Activated naive CD4-positive, alpha-beta T cell treated with anti-CD3 and anti-CD28 coated beads, Interleukin-2, amount 50 U/mL, for 24 hours (primary cell): ENCODE results near the gene ZC3H14.
"Not testable (repeated sequence)": the region's sequence is repeated elsewhere in the genome, so short reads cannot be mapped to it uniquely, and the experiment has no call there.

Experiments
- H3K27ac Mint-ChIP-seq: one replicate; pipeline ENCODE4 v1.8.0; 2021; ENCODE audit warnings: mild to moderate bottlenecking, mixed read lengths
- H3K27me3 Mint-ChIP-seq: one replicate; pipeline ENCODE4 v1.8.0; 2021; ENCODE audit warnings: mixed read lengths
- H3K36me3 Mint-ChIP-seq: one replicate; pipeline ENCODE4 v1.8.0; 2021; ENCODE audit warnings: mixed read lengths
- H3K4me1 Mint-ChIP-seq: one replicate; pipeline ENCODE4 v1.8.0; 2021; ENCODE audit warnings: mixed read lengths
- H3K4me3 Mint-ChIP-seq: one replicate; pipeline ENCODE4 v1.8.0; 2021; ENCODE audit warnings: mild to moderate bottlenecking, mixed read lengths
- H3K9me3 Mint-ChIP-seq: one replicate; pipeline ENCODE4 v1.8.0; 2021; ENCODE audit warnings: mixed read lengths

The ZC3H14 gene

GRCh38 chr14:88562831-88563686, at the start of gene ZC3H14:
ZC3H14 (plus strand) TSS chr14:88563037; CDS start chr14:88563134, 97 bp downstream.
- H3K27me3 Mint-ChIP-seq: no peaks in the 10 kb centered on the region
- H3K27ac Mint-ChIP-seq: peak within 1 kb of the TSS; percentile 94
- H3K4me1 Mint-ChIP-seq: peaks cover 34% of the 10 kb centered on the region

DNA sequence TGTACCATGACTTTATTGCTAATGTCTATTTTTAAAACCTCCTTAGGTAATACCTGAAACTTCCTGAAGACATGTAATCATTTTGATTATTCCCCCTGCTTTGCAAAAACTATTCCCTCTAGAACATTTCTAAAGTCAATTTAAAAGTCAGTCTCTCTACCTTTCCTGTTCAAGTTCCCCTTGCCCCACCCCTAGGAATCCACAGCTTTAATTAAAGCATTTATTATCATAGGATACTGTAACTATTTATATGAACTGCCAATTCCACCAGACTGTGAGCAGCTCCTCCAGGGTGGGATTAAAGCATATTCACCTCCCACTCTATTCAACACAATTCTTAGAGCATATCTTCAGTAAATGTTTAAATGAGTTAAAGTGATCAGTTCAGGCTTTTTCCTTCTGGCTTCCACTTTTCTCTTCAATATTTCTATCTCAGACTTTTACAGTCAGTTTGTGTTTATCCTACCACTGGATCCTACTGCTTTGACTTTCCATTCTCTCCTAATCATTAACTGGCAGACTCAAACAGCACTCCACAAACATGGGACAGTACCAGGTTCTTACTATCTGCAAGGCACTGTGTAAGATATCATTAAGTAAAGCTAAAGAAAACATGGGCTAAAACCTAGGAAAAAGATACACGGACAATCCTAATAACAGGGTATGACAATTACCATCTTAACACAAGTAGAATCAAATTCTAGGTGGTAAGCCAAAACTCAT, 47.2 kb upstream of the ZC3H14 start:
- H3K4me3 Mint-ChIP-seq: no peak overlapping the region
- no peak overlapping the region for H3K27ac Mint-ChIP-seq
- no peaks in the 10 kb centered on the region for H3K36me3 Mint-ChIP-seq
- peaks cover 9% of the 10 kb centered on the region for H3K27me3 Mint-ChIP-seq
- H3K9me3 Mint-ChIP-seq: no peaks in the 10 kb centered on the region
- peaks cover 4% of the 10 kb centered on the region for H3K4me1 Mint-ChIP-seq

More at GRCh38 chr14:88562831-88563686, at the start of gene ZC3H14:
- no peaks in the 10 kb centered on the region for H3K9me3 Mint-ChIP-seq
- H3K36me3 Mint-ChIP-seq: peaks cover 3% of the 10 kb centered on the region
- H3K4me3 Mint-ChIP-seq: peak within 1 kb of the TSS; percentile 99

- Mint-ChIP-seq H3K27ac (no peak overlapping the region), H3K27me3 (peaks cover 12% of the 10 kb centered on the region), H3K4me3 (no peak overlapping the region), H3K4me1 (peaks cover 4% of the 10 kb centered on the region), H3K9me3 (no peaks in the 10 kb centered on the region), H3K36me3 (no peaks in the 10 kb centered on the region)
Measured at GRCh38 chr14:88516861-88517357, 45.9 kb upstream of the ZC3H14 start.

- peaks cover 4% of the 10 kb centered on the region for H3K9me3 Mint-ChIP-seq
- no peaks in the 10 kb centered on the region for H3K36me3 Mint-ChIP-seq
- H3K4me3 Mint-ChIP-seq: no peak overlapping the region
- H3K4me1 Mint-ChIP-seq: peaks cover 4% of the 10 kb centered on the region
- no peak overlapping the region for H3K27ac Mint-ChIP-seq
- H3K27me3 Mint-ChIP-seq: peaks cover 17% of the 10 kb centered on the region
Measured at GRCh38 chr14:88518592-88519512, 44.0 kb upstream of the ZC3H14 start.

DNA sequence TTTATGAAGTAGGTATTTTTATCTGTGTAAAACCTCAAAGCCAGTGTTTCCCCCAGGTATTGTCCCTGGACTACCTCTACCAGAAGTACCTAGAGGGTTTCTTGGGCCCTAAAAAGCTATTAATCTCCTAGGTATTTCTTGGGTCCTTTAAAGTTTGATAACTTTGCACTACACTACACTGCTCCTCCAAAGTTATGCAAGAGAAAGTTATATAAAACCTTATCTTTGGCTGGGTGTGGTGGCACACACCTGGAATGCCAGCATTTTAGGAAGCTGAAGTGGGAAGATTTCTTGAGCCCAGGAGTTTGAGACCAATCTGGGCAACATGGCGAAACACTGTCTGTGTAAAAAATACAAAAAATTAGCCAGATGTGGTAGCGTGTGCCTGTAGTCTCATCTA, 42.9 kb upstream of the ZC3H14 start:
- Mint-ChIP-seq H3K27ac (no peak overlapping the region), H3K27me3 (peaks cover 15% of the 10 kb centered on the region), H3K4me3 (no peak overlapping the region), H3K9me3 (peaks cover 4% of the 10 kb centered on the region), H3K4me1 (peaks cover 4% of the 10 kb centered on the region), H3K36me3 (no peaks in the 10 kb centered on the region)

DNA sequence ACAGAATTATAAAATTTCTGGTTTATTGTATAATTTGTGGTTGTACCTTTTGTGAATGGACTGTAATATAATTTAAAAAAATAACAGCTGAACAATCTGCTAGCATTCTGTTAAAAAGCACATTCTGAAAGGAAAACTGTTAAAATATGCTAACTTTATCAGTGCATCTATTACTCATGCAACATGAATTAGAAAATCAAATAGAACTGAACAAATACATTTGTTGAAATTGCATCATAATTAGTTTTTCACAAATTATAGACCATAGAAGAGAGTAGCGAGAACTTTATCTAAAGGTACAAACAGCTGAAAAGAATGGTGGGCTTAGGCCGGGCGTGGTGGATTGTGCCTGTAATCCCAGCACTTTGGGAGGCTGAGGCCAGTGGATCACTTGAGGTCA, 41.0 kb upstream of the ZC3H14 start:
- Mint-ChIP-seq H3K27me3 (peaks cover 12% of the 10 kb centered on the region), H3K4me1 (peaks cover 3% of the 10 kb centered on the region), H3K4me3 (no peak overlapping the region), H3K36me3 (no peaks in the 10 kb centered on the region), H3K27ac (no peak overlapping the region), H3K9me3 (peaks cover 4% of the 10 kb centered on the region)

GRCh38 chr14:88522393-88522792, 40.4 kb upstream of the ZC3H14 start:
- Mint-ChIP-seq H3K27me3 (peaks cover 13% of the 10 kb centered on the region), H3K9me3 (peaks cover 4% of the 10 kb centered on the region)

GRCh38 chr14:88529889-88530288, 32.9 kb upstream of the ZC3H14 start:
- peaks cover 15% of the 10 kb centered on the region for H3K27me3 Mint-ChIP-seq
- H3K4me3 Mint-ChIP-seq, H3K27ac Mint-ChIP-seq, H3K36me3 Mint-ChIP-seq, H3K4me1 Mint-ChIP-seq, H3K9me3 Mint-ChIP-seq: not testable (repeated sequence)

More at GRCh38 chr14:88522393-88522792, 40.4 kb upstream of the ZC3H14 start:
- no peak overlapping the region for H3K4me3 Mint-ChIP-seq
- no peak overlapping the region for H3K27ac Mint-ChIP-seq
- H3K36me3 Mint-ChIP-seq: no peaks in the 10 kb centered on the region
- H3K4me1 Mint-ChIP-seq: no peaks in the 10 kb centered on the region

GRCh38 chr14:88533064-88533602, 29.7 kb upstream of the ZC3H14 start:
- Mint-ChIP-seq H3K27me3 (peaks cover 4% of the 10 kb centered on the region), H3K27ac (no peak overlapping the region), H3K36me3 (peaks cover 4% of the 10 kb centered on the region), H3K4me1 (no peaks in the 10 kb centered on the region), H3K9me3 (peaks cover 9% of the 10 kb centered on the region), H3K4me3 (no peak overlapping the region)

DNA sequence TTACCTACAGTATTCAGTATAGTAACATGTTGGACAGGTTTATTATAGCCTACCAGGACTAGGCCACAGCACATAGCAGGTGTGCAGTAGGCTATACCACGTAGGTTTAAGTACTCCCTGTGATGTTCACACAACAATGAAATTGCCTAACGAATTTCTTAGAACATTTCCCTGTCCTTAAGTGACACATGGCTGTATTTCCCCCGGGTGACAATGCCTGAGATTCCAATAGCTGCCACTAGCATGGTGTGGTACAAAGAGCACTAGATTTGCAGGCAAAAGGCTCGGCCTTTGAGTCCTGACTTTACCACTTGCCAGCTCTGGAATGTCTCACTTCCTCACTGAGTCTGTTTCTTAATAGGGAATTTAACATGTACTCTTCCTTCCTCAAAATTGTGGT, 27.7 kb upstream of the ZC3H14 start:
- Mint-ChIP-seq H3K36me3 (no peaks in the 10 kb centered on the region), H3K4me1 (no peaks in the 10 kb centered on the region), H3K27me3 (peaks cover 6% of the 10 kb centered on the region), H3K27ac (no peak overlapping the region), H3K9me3 (peaks cover 6% of the 10 kb centered on the region), H3K4me3 (no peak overlapping the region)

DNA sequence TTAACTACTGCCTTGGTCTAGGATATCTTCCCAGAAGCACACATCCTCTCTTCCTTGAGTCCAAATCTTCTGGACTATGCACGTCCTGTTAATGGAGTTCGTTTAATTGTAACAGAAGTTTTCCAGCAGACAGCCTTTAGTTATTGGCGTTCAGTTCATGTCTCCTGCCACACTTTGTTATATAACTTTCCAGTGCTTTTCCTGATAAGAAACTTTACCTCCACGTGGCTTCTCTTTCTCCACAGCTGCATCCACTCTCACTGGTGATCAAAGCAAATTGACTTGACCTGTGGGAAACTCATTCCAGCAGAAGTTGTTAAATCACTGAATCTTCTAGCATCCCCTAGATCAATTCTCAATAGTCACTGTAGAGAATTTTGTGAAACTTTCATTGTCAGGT, 27.0 kb upstream of the ZC3H14 start:
- H3K27me3 Mint-ChIP-seq: peaks cover 4% of the 10 kb centered on the region
- no peaks in the 10 kb centered on the region for H3K4me1 Mint-ChIP-seq
- H3K27ac Mint-ChIP-seq: no peak overlapping the region
- no peak overlapping the region for H3K4me3 Mint-ChIP-seq
- H3K36me3 Mint-ChIP-seq: no peaks in the 10 kb centered on the region
- no peaks in the 10 kb centered on the region for H3K9me3 Mint-ChIP-seq

- Mint-ChIP-seq H3K4me3 (no peak overlapping the region), H3K27me3 (peaks cover 7% of the 10 kb centered on the region), H3K27ac (no peak overlapping the region), H3K9me3 (no peaks in the 10 kb centered on the region), H3K4me1 (no peaks in the 10 kb centered on the region), H3K36me3 (no peaks in the 10 kb centered on the region)
Measured at GRCh38 chr14:88541324-88541723, 21.5 kb upstream of the ZC3H14 start.

GRCh38 chr14:88542857-88543795, 19.7 kb upstream of the ZC3H14 start:
- Mint-ChIP-seq H3K4me1 (no peaks in the 10 kb centered on the region), H3K36me3 (no peaks in the 10 kb centered on the region), H3K9me3 (no peaks in the 10 kb centered on the region), H3K4me3 (no peak overlapping the region), H3K27ac (no peak overlapping the region), H3K27me3 (peaks cover 7% of the 10 kb centered on the region)

- Mint-ChIP-seq H3K4me3 (no peak overlapping the region), H3K4me1 (no peaks in the 10 kb centered on the region), H3K27ac (no peak overlapping the region), H3K27me3 (peaks cover 3% of the 10 kb centered on the region), H3K9me3 (no peaks in the 10 kb centered on the region), H3K36me3 (no peaks in the 10 kb centered on the region)
Measured at GRCh38 chr14:88545256-88545655, 17.6 kb upstream of the ZC3H14 start.
